ENCODE results near the gene LRRC19.

Gene LRRC19

GRCh38 chr9:27005491-27005890, at the start of gene LRRC19:
TSS of gene LRRC19 (minus strand) at chr9:27005672. CDS start at chr9:26999694, 5,978 bp downstream.
- FAIRE-seq = peak; percentile 95

GRCh38 chr9:27054841-27055240, 49.4 kb upstream of the LRRC19 start:
- no peak for FAIRE-seq

GRCh38 chr9:27054125-27054524, 48.7 kb upstream of the LRRC19 start:
- no peak for FAIRE-seq

GRCh38 chr9:27053369-27054022, 48.0 kb upstream of the LRRC19 start:
- FAIRE-seq = no peak

GRCh38 chr9:27047136-27047535, 41.7 kb upstream of the LRRC19 start:
- no peak for FAIRE-seq

GRCh38 chr9:27043176-27043575, 37.7 kb upstream of the LRRC19 start:
- no peak for FAIRE-seq

- no peak for FAIRE-seq
Measured at GRCh38 chr9:27042476-27042875, 37.0 kb upstream of the LRRC19 start.

GRCh38 chr9:27041746-27042145, 36.3 kb upstream of the LRRC19 start:
- no peak for FAIRE-seq

- FAIRE-seq = no peak
Measured at GRCh38 chr9:27037499-27037898, 32.0 kb upstream of the LRRC19 start.

GRCh38 chr9:27033815-27034403, 28.4 kb upstream of the LRRC19 start:
- FAIRE-seq = peak; percentile 43

GRCh38 chr9:27029186-27029585, 23.7 kb upstream of the LRRC19 start:
- FAIRE-seq = no peak

- FAIRE-seq = no peak
Measured at GRCh38 chr9:27022920-27023319, 17.4 kb upstream of the LRRC19 start.

- FAIRE-seq = peak; percentile 21
Measured at GRCh38 chr9:27019589-27019988, 14.1 kb upstream of the LRRC19 start.

- no peak for FAIRE-seq
Measured at GRCh38 chr9:27003426-27004077, 1.9 kb downstream of the LRRC19 start.

- no peak for FAIRE-seq
Measured at GRCh38 chr9:26995810-26996209, 9.7 kb downstream of the LRRC19 start.

GRCh38 chr9:26983340-26983739, 22.1 kb downstream of the LRRC19 start:
- FAIRE-seq = no peak

- FAIRE-seq = no peak
Measured at GRCh38 chr9:26975728-26976707, 29.5 kb downstream of the LRRC19 start.

GRCh38 chr9:26974927-26975326, 30.5 kb downstream of the LRRC19 start:
- FAIRE-seq = no peak

GRCh38 chr9:26973989-26974388, 31.5 kb downstream of the LRRC19 start:
- FAIRE-seq = no peak

- FAIRE-seq = no peak
Measured at GRCh38 chr9:26971721-26972120, 33.8 kb downstream of the LRRC19 start.

- FAIRE-seq = no peak
Measured at GRCh38 chr9:26956860-26957233, 48.6 kb downstream of the LRRC19 start.

- FAIRE-seq = peak; percentile 31
Measured at GRCh38 chr9:26955921-26956859, 49.3 kb downstream of the LRRC19 start, which contains the start of gene IFT74. TSS of gene IFT74 (plus strand) at chr9:26956412. CDS start at chr9:26961968, 5,556 bp downstream.

Measured in colon (tissue), 2 donors.